ENCODE data around the gene SMO. TPM values are rescaled to one million over a fixed set of nuclear protein-coding genes. Genes with fewer than 3 reads are reported as not detected.
"Not testable (repeated sequence)": the region's sequence is repeated elsewhere in the genome, so short reads cannot be mapped to it uniquely, and the experiment has no call there.

The SMO gene
- total RNA-seq, 1 experiment from 2014 or later, result 14.3 TPM

DNA sequence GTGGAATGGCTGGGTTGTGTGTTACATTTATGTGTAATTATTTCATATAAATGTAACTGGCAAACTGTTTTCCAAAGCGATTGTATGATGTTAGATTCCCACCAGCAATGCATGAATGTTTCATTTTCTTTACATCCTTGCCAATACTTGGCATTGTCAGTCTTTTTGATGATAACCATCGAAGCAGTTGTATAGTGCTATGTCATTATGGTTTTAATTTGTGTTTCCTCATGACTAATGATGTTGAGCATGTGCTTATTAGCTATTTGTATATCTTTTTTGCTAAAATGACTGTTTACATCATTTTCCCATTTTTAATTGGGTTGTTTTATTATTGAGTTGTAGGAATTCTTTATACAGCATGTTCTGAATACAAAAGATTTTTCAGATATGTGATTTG lies 58.7 kb downstream of the SMO start:
- no peaks in the 10 kb centered on the region for H3K27me3 ChIP-seq
- DNase-seq, result no peak
- no peaks in the 10 kb centered on the region for H3K36me3 ChIP-seq
- H3K4me3 ChIP-seq, result no peak overlapping the region
- H3K9me3 ChIP-seq, result no peaks in the 10 kb centered on the region

DNA sequence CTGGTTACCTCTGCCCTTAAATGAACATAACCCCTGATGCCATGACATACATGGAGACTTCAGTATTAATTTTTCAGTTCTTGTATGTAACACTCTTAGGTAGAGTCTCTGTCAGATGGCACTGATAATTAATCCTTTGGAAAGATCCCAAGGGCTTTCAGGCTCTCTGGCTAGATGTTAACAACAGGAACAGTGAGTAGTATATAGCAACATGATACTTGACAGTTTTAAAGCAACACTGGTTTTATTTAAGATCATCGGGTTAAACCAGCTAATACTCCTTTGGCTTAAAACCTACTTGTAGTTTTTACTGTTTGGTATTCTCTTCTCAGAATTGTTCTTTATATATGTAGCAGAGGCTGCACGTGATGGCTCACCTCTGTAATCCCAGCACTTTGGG lies 63.7 kb downstream of the SMO start:
- no peak for DNase-seq
- no peak overlapping the region for H3K4me3 ChIP-seq
- H3K9me3 ChIP-seq, result no peaks in the 10 kb centered on the region
- H3K36me3 ChIP-seq, result no peaks in the 10 kb centered on the region
- H3K27me3 ChIP-seq, result no peaks in the 10 kb centered on the region

DNA sequence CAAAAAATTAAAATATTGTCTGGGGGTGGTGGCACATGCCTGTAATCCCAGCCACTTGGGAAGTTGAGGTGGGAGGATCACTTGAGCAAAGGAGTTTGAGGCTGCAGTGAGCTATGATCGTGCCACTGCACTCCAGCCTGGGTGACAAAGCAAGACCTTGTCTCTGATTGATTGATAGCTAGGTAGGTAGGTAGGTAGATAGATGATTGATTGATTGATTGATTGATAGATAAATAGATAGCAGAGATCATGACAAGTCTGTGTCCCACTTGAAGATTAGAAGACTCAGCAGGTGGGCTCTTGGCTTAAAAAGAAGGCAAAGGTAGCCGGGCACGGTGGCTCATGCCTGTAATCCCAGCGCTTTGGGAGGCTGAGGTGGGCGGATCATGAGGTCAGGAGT lies 64.2 kb downstream of the SMO start:
- not testable (repeated sequence) for DNase-seq, H3K4me3 ChIP-seq, H3K27me3 ChIP-seq, H3K9me3 ChIP-seq, H3K36me3 ChIP-seq

DNA sequence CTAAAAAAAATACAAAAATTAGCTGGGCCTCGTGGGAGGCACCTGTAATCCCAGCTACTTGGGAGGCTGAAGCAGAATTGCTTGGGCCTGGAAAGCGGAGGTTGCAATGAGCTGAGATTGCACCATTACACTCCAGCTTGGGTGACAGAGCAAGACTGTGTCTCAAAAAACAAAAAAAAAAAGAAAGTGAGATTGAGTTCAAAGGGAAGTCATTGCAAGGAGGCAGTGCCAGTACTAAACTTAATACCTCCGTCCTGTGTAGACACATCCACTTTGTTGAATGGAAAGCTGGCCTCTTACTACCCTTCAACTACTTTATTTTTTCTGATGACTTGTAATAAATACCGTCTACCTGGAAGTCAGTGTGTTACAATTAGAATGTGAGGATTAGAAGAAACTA lies 67.4 kb downstream of the SMO start:
- Histone ChIP-seq H3K4me3 (no peak overlapping the region), H3K9me3 (no peaks in the 10 kb centered on the region), H3K36me3 (no peaks in the 10 kb centered on the region), H3K27me3 (no peaks in the 10 kb centered on the region)
- no peak for DNase-seq

DNA sequence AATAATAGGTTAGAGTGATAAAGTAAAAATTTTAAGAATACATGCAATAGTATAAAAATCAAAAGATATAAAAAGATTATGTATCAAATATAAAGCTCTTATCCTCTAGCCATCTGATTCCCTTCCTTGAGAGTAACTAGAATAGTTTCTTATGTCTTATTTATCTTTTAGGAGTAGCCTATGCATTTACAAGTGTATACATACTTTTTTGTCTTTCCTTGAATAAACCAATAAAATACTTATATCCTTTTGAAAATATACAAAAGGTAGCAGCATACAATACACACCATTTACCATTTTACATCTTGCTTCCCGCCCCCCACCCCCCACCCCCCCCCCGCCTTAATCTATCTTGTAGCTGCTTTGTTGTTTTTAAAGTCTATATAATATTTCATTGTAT lies 67.8 kb downstream of the SMO start:
- no peaks in the 10 kb centered on the region for H3K9me3 ChIP-seq
- DNase-seq, result no peak
- H3K27me3 ChIP-seq, result no peaks in the 10 kb centered on the region
- H3K36me3 ChIP-seq, result no peaks in the 10 kb centered on the region
- no peak overlapping the region for H3K4me3 ChIP-seq

DNA sequence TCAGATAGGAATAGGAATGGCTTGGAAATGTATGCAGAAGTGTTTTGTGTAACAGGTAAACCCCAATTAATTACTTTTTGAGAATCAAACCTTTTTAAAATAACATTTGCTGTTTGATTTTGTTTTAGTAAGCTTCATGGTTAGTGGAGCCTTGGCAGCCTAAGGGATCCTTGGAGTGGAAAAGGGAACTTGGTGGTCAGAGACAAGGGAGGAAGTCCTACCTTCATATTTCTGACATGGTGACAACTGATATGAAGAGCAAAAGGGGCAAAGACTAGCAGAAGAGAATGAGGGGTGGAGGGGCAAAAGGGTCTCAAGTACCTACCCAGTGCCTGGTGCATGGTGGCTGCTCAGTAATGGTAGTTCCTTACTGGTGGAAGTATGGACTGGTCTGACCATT lies 68.7 kb downstream of the SMO start:
- Histone ChIP-seq H3K4me3 (no peak overlapping the region), H3K27me3 (no peaks in the 10 kb centered on the region), H3K9me3 (no peaks in the 10 kb centered on the region), H3K36me3 (no peaks in the 10 kb centered on the region)
- DNase-seq, result no peak

DNA sequence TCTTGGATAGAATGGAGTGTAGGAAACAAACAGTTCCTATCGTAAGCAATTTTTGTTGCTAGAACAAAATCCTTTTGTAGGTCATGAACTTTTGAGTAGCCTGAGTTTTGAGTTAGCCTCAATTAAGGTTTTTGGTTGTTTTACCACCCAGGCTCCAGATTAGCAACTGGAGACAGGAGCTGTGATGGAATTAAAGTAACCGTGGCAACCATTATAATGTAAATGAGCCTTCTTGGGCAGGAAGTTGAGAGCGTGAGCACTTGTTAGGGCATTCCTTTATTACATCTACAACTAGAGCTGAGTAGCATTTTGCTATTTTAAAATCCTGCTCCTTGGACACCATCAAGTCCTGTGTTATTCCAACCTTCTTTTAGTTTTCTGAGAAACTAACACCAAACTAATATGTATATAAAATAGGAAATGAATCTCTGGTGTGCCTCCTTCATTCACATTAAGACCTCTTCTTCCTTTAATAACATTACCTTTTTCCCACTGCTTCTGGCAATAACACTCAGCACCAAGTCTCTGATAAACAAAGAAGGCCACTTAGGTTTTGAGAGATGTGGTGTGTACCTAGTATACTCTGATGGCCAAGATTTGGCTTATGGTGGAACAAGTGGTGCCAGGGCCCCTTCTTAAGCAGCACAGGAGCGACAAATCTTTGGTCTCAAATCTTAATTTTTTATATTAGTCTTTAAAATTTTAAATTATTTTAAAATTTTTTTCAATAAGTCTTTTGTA lies 70.4 kb downstream of the SMO start:
- H3K9me3 ChIP-seq, result no peaks in the 10 kb centered on the region
- no peaks in the 10 kb centered on the region for H3K27me3 ChIP-seq
- no peaks in the 10 kb centered on the region for H3K36me3 ChIP-seq
- DNase-seq, result no peak
- no peak overlapping the region for H3K4me3 ChIP-seq

DNA sequence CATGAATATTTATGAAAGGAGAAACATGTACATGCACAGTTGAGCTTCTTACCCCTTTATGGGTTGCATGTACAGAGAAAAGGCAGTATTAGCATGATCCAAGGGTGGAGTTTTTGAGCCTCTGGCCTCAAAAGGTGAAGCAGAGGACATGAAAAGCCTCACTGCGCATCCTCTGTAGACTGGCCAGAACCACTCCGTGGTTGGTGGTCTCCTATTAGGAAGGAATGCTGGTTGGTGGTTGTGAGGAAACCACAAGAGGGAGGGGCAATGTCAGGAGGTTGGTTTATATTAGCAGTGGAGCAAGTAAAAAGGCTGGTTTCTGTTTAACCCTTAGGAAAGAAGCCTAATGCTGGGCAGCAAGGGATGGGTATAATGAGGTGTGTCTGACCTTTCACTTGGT lies 73.9 kb downstream of the SMO start:
- no peak for DNase-seq

More for the DNA sequence above, 73.9 kb downstream of the SMO start:
- Histone ChIP-seq H3K9me3 (no peaks in the 10 kb centered on the region), H3K27me3 (no peaks in the 10 kb centered on the region), H3K36me3 (no peaks in the 10 kb centered on the region), H3K4me3 (no peak overlapping the region)

Other genes with a start within 250 kb of the SMO start
- gene TNPO3, start 133.5 kb upstream of the SMO start, total RNA-seq (2014; rRNA removed; shearing (Covaris generic); ENCODE audit: low replicate concordance), result 23.9 and 24.5 TPM in 2 replicates
- gene TSPAN33, start 43.9 kb upstream of the SMO start, total RNA-seq (2014; rRNA removed; shearing (Covaris generic); ENCODE audit: low replicate concordance), result 3.4 and 7.0 TPM in 2 replicates
- 4.8 and 5.5 TPM in 2 replicates for gene AHCYL2, start 36.4 kb downstream of the SMO start, total RNA-seq (2014; rRNA removed; shearing (Covaris generic); ENCODE audit: low replicate concordance)
- gene STRIP2, start 245.8 kb downstream of the SMO start, total RNA-seq (2014; rRNA removed; shearing (Covaris generic); ENCODE audit: low replicate concordance), result 1.3 and 2.3 TPM in 2 replicates

Measured in MG63 (cell line).